Measurements from ENCODE around the gene RNF223.

DNA sequence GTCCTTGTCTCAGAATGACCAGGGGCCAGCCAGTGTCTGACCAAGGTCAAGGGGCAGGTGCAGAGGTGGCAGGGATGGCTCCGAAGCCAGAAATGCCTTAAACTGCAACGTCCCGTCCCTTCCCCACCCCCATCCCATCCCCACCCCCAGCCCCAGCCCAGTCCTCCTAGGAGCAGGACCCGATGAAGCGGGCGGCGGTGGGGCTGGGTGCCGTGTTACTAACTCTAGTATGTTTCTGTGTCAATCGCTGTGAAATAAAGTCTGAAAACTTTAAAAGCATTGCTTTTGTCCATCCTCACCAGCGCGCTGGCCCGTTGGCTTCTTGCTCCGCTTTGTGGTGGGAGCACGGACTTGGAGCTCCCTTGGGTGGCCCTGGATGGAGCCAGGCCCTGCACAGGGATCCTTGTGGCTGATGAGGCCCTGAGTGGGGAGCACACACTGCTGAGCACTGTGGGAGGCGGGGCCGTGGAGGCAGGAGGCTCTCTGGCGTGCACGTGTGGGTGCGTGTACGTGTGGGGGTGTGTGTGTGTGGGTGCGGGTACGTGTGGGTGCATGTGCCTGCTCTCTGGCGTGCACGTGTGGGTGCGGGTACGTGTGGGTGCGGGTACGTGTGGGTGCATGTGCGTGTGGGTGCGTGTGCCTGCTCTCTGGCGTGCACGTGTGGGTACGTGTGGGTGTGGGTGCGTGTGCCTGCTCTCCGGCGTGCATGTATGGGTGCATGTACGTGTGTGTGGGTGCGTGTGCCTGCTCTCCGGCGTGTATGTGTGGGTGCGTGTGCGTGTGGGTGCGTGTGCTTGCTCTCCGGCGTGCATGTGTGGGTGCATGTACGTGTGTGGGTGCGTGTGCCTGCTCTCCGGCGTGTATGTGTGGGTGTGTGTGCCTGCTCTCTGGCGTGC, 18.0 kb downstream of the RNF223 start:
- no peak for TF ChIP-seq POLR2AphosphoS5 (IDR thresholded peaks at IDR 0.05; ENCODE audit: low read depth, low read length)
- no peak for TF ChIP-seq POLR2A (IDR thresholded peaks at IDR 0.05; ENCODE audit: low read depth, low read length)
- no peak for TF ChIP-seq PAX5 (IDR thresholded peaks at IDR 0.05; ENCODE audit: insufficient read depth, low read length, severe bottlenecking)
- TF ChIP-seq TAF1 (IDR thresholded peaks at IDR 0.05; ENCODE audit: low read depth, low read length), result no peak

All from GM12891 (cell line).